Naive thymus-derived CD4-positive, alpha-beta T cell (primary cell): ENCODE measurements around the gene EZH2. TPM values are rescaled to one million over a fixed set of nuclear protein-coding genes. Genes with fewer than 3 reads are reported as not detected.

Source experiments
- ATAC-seq: fragments of 150-1000 bp; cut with Tn5 transposase; 2 replicates; pipeline ENCODE4 v1.10.0; 2021; ENCODE audit warnings: mild to moderate bottlenecking, moderate library complexity
- CTCF ChIA-PET: fragments of 350-600 bp; sonication (Branson Sonifier 250); formaldehyde crosslinking; loops from one replicate; lab custom pipeline; 2021; ENCODE audit warnings: antibody characterized with exemption; lab: Charles Lee
- POLR2A ChIA-PET: fragments of 350-600 bp; sonication (Branson Sonifier 250); formaldehyde crosslinking; loops from one replicate; lab custom pipeline; 2021; ENCODE audit warnings: antibody characterized with exemption, inconsistent platforms; lab: Charles Lee
- DNase-seq, 9 donors: peaks; one replicate each; pipeline versions ENCODE4 v3.0.0 to v3.0.0-alpha.2; 2020 to 2022; ENCODE audit warnings: mixed read lengths in 1 of 9
- H3K27ac ChIP-seq: one replicate; pipeline ENCODE4 v1.7.0; 2013; ENCODE audit warnings: mild to moderate bottlenecking, low read depth, low read length, moderate library complexity
- H3K27me3 ChIP-seq, 2 donors: one replicate each; pipeline ENCODE4 v1.7.0; 2013; ENCODE audit warnings: low read length in 2 of 2, mild to moderate bottlenecking in 2 of 2, moderate library complexity in 2 of 2; ENCODE audit not compliant: control insufficient read depth in 2 of 2, insufficient read depth in 2 of 2
- H3K36me3 ChIP-seq, 3 experiments: 1 replicate in 2 of 3; 2 replicates in 1 of 3; pipeline ENCODE4 v1.7.0; 2013; ENCODE audit warnings: low read length in 3 of 3, mild to moderate bottlenecking in 3 of 3, moderate library complexity in 1 of 3; ENCODE audit not compliant: insufficient read depth in 3 of 3, control insufficient read depth in 2 of 3
- H3K4me1 ChIP-seq, 2 donors: one replicate each; pipeline ENCODE4 v1.7.0; 2013; ENCODE audit warnings: low read length in 2 of 2, mild to moderate bottlenecking in 2 of 2, moderate library complexity in 1 of 2; ENCODE audit not compliant: control insufficient read depth in 2 of 2, insufficient read depth in 2 of 2
- H3K4me3 ChIP-seq: 2 replicates; pipeline ENCODE4 v1.7.0; 2013; ENCODE audit warnings: mild to moderate bottlenecking, low read length
- H3K9me3 ChIP-seq, 3 experiments: 1 replicate in 2 of 3; 2 replicates in 1 of 3; pipeline ENCODE4 v1.7.0; 2013; ENCODE audit warnings: low read length in 3 of 3; ENCODE audit not compliant: control insufficient read depth in 2 of 3
- H3K27ac Mint-ChIP-seq, 9 donors: one replicate each; pipeline ENCODE4 v1.8.0; 2020 to 2022; ENCODE audit warnings: mixed read lengths in 9 of 9, mild to moderate bottlenecking in 8 of 9, moderate library complexity in 5 of 9, inconsistent platforms in 2 of 9
- H3K27me3 Mint-ChIP-seq, 5 donors: one replicate each; pipeline ENCODE4 v1.8.0; 2021 to 2022; ENCODE audit warnings: mixed read lengths in 5 of 5, mild to moderate bottlenecking in 1 of 5
- H3K36me3 Mint-ChIP-seq, 5 donors: one replicate each; pipeline ENCODE4 v1.8.0; 2020 to 2022; ENCODE audit warnings: mixed read lengths in 5 of 5, mild to moderate bottlenecking in 3 of 5, inconsistent platforms in 1 of 5
- H3K4me1 Mint-ChIP-seq, 7 donors: one replicate each; pipeline ENCODE4 v1.8.0; 2020 to 2022; ENCODE audit warnings: mixed read lengths in 7 of 7, mild to moderate bottlenecking in 3 of 7, inconsistent platforms in 1 of 7
- H3K4me3 Mint-ChIP-seq, 10 donors: one replicate each; pipeline ENCODE4 v1.8.0; 2020 to 2022; ENCODE audit warnings: mild to moderate bottlenecking in 10 of 10, mixed read lengths in 10 of 10, moderate library complexity in 6 of 10, inconsistent platforms in 2 of 10
- H3K9me3 Mint-ChIP-seq, 11 donors: one replicate each; pipeline ENCODE4 v1.8.0; 2020 to 2022; ENCODE audit warnings: mixed read lengths in 11 of 11, mild to moderate bottlenecking in 4 of 11, inconsistent platforms in 1 of 11, moderate library complexity in 1 of 11
- intact Hi-C, 2 donors: fragments of 100-400 bp; cut with micrococcal nuclease; formaldehyde crosslinking; loops; one replicate each; pipeline ENCODE4 v1.15.1; 2023
- polyA plus RNA-seq, 2 donors: library from polyadenylated mRNA; unstranded; fragments of 300-500 nt; fragmentation: Illumina TruSeq; gene quantifications; one replicate each; pipeline ENCODE4 v1.2.3, GENCODE V29; 2021
- total RNA-seq, 6 experiments: library from RNA in 5 of 6; stranded (reverse) in 5 of 6; gene quantifications; 1 replicate in 5 of 6; 2 replicates in 1 of 6; pipeline ENCODE4 v1.2.3 and lab custom pipeline; 2021 to 2026

The EZH2 gene
- total and polyA plus RNA-seq, 7 experiments from 2014 or later = 2.2 to 73.3 (median 8.9) TPM

DNA sequence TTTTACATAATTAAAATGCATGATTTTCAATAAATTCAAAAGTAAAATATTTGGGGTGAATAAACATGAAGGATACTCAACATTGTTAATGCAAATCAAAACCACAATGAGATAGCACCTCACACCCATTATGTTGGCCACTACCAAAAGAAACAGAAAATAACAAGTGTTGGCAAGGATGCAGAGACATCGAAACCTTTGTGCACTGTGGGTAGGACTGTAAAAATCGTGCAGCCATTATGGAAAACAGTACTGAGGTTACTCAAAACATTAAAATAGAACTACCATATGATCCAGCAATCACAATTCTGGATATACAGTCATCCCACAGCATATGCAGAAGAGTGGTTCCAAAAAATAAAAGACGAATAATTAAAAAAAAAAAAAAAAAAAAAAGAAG is 13.1 kb downstream of the EZH2 start:
- H3K4me1 ChIP-seq = no peaks in the 10 kb centered on the region
- peaks cover 0 to 11% (median 6%) of the 10 kb centered on the region in 3 experiments for H3K9me3 ChIP-seq
- H3K27me3 ChIP-seq = no peaks in the 10 kb centered on the region
- no peaks in the 10 kb centered on the region for H3K27me3 Mint-ChIP-seq
- H3K36me3 ChIP-seq = no peaks in the 10 kb centered on the region
- no peak overlapping the region for H3K4me3 ChIP-seq
- H3K36me3 Mint-ChIP-seq = peaks cover 0 to 33% (median 11%) of the 10 kb centered on the region in 5 donors
- peaks cover 4 to 14% (median 10%) of the 10 kb centered on the region in 11 donors for H3K9me3 Mint-ChIP-seq
- DNase-seq (no peak), ATAC-seq (no peak)
- intact Hi-C loops = no loop called here
- POLR2A ChIA-PET = no interaction called here
- CTCF ChIA-PET = no interaction called here
- peaks cover 5 to 56% (median 16%) of the 10 kb centered on the region in 7 donors for H3K4me1 Mint-ChIP-seq
- H3K27ac ChIP-seq = no peak overlapping the region
- H3K27ac Mint-ChIP-seq = no peak overlapping the region
- H3K4me3 Mint-ChIP-seq = no peak overlapping the region

DNA sequence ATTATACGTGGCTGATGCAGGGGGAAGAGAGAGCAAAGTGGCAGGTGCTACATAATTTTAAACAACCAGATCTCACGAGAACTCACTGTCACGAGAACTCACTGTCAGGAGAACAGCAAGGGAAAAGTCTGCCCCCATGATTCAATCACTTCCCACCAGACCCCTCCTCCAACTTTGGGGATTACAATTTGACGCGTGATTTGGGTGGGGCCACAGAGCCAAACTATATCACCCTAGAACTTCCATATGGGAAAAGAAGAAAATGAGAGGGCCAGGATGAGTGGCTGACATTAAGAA is 15.8 kb downstream of the EZH2 start:
- ChIA-PET CTCF (no interaction called here), POLR2A (no interaction called here)
- Mint-ChIP-seq H3K4me1 (peaks cover 10 to 63% (median 24%) of the 10 kb centered on the region in 7 donors), H3K27ac (no peak overlapping the region), H3K4me3 (no peak overlapping the region), H3K27me3 (no peaks in the 10 kb centered on the region), H3K36me3 (peaks cover 0 to 31% (median 11%) of the 10 kb centered on the region in 5 donors), H3K9me3 (peaks cover 4 to 14% (median 10%) of the 10 kb centered on the region in 11 donors)
- Histone ChIP-seq H3K4me3 (no peak overlapping the region), H3K27me3 (no peaks in the 10 kb centered on the region), H3K9me3 (peaks cover 0 to 11% (median 6%) of the 10 kb centered on the region in 3 experiments), H3K36me3 (no peaks in the 10 kb centered on the region), H3K4me1 (peaks cover 0 to 4% of the 10 kb centered on the region in 2 donors), H3K27ac (no peak overlapping the region)
- DNase-seq (no peak), ATAC-seq (no peak)
- intact Hi-C loops = loop anchor here in 1 of 2 donors (2.0 kb wide), 1 partner anchor 16 kb away; the partner anchor contains the start of gene EZH2

DNA sequence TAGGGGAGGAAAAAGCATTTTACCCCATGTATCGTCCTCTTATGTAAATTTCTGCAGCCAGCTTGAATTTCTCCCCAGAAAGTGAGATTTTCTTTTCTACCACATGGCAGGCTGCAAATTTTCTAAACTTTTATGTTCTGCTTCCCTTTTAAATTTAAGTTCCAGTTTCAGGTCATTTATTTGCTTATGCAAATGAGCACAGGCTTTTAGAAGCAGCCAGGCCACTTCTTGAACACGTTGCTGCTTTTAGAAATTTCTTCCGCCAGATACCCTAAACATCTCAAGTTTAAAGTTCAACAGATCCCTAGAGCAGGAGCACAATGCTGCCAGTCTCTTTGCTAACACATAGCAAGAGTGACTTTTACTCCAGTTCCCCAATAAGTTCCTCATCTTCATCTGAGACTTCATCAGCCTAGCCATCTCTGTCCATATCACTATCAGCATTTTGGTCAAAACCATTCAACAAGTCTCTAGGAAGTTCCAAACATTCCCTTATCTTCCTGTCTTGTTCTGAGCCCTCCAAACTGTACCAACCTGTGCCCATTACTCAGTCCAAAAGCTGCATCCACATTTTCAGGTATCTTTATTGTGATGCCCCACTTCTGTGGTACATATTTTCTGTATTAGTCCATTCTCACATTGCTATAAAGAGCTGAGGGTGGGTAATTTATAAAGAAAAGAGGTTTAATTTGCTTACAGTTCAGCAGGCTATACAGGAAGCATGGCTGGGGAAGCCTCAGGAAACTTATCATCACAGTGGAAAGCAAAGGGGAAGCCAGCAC is 16.3 kb downstream of the EZH2 start:
- intact Hi-C loops = loop anchor here in 1 of 2 donors (2.0 kb wide), 1 partner anchor 17 kb away; the partner anchor contains the start of gene EZH2
- Histone ChIP-seq H3K27ac (no peak overlapping the region), H3K27me3 (no peaks in the 10 kb centered on the region), H3K4me3 (no peak overlapping the region), H3K9me3 (peaks cover 0 to 11% (median 6%) of the 10 kb centered on the region in 3 experiments), H3K4me1 (peaks cover 0 to 4% of the 10 kb centered on the region in 2 donors), H3K36me3 (no peaks in the 10 kb centered on the region)
- H3K9me3 Mint-ChIP-seq = peaks cover 4 to 14% (median 10%) of the 10 kb centered on the region in 11 donors
- no peak for DNase-seq
- H3K4me1 Mint-ChIP-seq = peaks cover 11 to 60% (median 23%) of the 10 kb centered on the region in 7 donors
- H3K36me3 Mint-ChIP-seq = peaks cover 0 to 31% (median 11%) of the 10 kb centered on the region in 5 donors
- H3K27ac Mint-ChIP-seq = peak overlapping the region in 1 of 9 donors; percentile 16
- ATAC-seq = no peak
- no peaks in the 10 kb centered on the region for H3K27me3 Mint-ChIP-seq
- POLR2A ChIA-PET = no interaction called here
- CTCF ChIA-PET = no interaction called here
- H3K4me3 Mint-ChIP-seq = no peak overlapping the region

DNA sequence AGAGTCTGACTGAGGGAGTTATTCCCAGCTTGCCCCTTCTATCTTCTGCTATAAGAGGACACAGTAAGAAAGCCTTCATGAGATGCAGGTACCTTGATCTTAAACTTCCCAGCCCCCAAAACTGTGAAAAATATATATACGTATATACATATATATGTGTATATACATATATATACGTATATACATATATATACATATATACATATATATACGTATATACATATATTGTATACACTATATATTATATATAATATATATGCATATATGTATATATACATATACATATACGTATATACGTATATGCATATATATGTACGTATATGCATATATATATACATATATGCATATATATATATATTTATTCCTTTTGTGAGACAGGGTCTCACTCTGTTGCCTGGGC is 17.7 kb downstream of the EZH2 start:
- ChIA-PET POLR2A (no interaction called here), CTCF (no interaction called here)
- H3K27me3 ChIP-seq = no peaks in the 10 kb centered on the region
- Mint-ChIP-seq H3K36me3 (peaks cover 0 to 31% (median 11%) of the 10 kb centered on the region in 5 donors), H3K4me1 (peaks cover 8 to 59% (median 21%) of the 10 kb centered on the region in 7 donors), H3K9me3 (peaks cover 4 to 14% (median 10%) of the 10 kb centered on the region in 11 donors), H3K4me3 (no peak overlapping the region), H3K27me3 (no peaks in the 10 kb centered on the region), H3K27ac (no peak overlapping the region)
- no peak overlapping the region for H3K27ac ChIP-seq
- no peak overlapping the region for H3K4me3 ChIP-seq
- H3K4me1 ChIP-seq = peaks cover 0 to 4% of the 10 kb centered on the region in 2 donors
- no peak for ATAC-seq
- H3K9me3 ChIP-seq = peaks cover 0 to 11% (median 6%) of the 10 kb centered on the region in 3 experiments
- H3K36me3 ChIP-seq = no peaks in the 10 kb centered on the region
- intact Hi-C loops = no loop called here
- no peak for DNase-seq

DNA sequence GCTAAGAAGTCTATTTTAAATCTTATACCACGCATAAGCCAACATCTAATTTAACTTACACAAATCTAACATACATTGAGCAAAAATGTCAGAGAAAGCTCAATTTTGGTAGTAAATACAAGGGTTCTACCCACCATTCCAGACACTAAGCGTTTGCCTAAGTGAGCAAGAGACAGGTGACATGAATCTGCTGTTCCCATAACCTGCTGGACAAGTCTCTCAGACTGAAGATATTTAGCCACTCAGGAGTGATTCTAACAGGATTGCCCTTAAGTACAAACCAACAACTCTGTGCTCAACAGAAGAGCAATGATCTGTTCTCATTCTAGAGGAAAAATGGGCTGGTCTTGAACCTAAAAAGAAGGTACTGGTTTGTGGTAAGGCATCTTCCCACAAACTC is 18.8 kb downstream of the EZH2 start:
- CTCF ChIA-PET = no interaction called here
- Histone ChIP-seq H3K9me3 (peaks cover 0 to 11% (median 6%) of the 10 kb centered on the region in 3 experiments), H3K36me3 (no peaks in the 10 kb centered on the region), H3K27me3 (no peaks in the 10 kb centered on the region), H3K4me1 (peaks cover 0 to 4% of the 10 kb centered on the region in 2 donors), H3K4me3 (no peak overlapping the region), H3K27ac (no peak overlapping the region)
- H3K36me3 Mint-ChIP-seq = peaks cover 0 to 28% (median 11%) of the 10 kb centered on the region in 5 donors
- peaks cover 4 to 14% (median 10%) of the 10 kb centered on the region in 11 donors for H3K9me3 Mint-ChIP-seq
- peak overlapping the region in 1 of 9 donors; percentile 50 for H3K27ac Mint-ChIP-seq
- H3K4me3 Mint-ChIP-seq = no peak overlapping the region
- H3K27me3 Mint-ChIP-seq = no peaks in the 10 kb centered on the region
- intact Hi-C loops = no loop called here
- DNase-seq (no peak), ATAC-seq (no peak)
- POLR2A ChIA-PET = no interaction called here
- H3K4me1 Mint-ChIP-seq = peaks cover 8 to 59% (median 21%) of the 10 kb centered on the region in 7 donors

DNA sequence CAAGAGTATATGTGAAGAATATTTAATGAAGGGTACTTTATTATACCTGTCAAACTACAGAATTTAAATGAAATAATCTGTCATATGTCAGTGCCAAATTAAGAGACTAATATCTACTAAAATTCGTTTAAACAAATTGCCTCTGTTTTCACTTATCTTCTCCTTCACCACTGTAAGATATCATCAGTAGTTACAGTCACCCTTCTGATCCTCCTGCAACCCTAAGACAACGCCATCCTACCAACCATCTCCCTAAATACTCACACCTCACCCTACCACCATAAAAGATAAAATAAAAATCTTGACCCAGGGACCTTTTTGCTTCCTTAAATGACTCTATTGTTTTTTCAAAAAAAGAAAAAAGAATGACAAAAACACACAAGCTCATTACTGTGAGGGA is 20.8 kb downstream of the EZH2 start:
- Histone ChIP-seq H3K36me3 (no peaks in the 10 kb centered on the region), H3K27me3 (no peaks in the 10 kb centered on the region), H3K4me3 (no peak overlapping the region), H3K27ac (no peak overlapping the region), H3K4me1 (peaks cover 0 to 4% of the 10 kb centered on the region in 2 donors), H3K9me3 (peaks cover 0 to 9% (median 6%) of the 10 kb centered on the region in 3 experiments)
- Mint-ChIP-seq H3K27ac (peak overlapping the region in 1 of 9 donors; percentile 1), H3K27me3 (no peaks in the 10 kb centered on the region), H3K36me3 (peaks cover 0 to 21% (median 9%) of the 10 kb centered on the region in 5 donors), H3K4me3 (no peak overlapping the region), H3K9me3 (peaks cover 4 to 11% (median 10%) of the 10 kb centered on the region in 11 donors), H3K4me1 (peaks cover 8 to 53% (median 21%) of the 10 kb centered on the region in 7 donors)
- DNase-seq = no peak
- ChIA-PET CTCF (no interaction called here), POLR2A (no interaction called here)
- no peak for ATAC-seq
- intact Hi-C loops = loop anchor here in 1 of 2 donors (2.0 kb wide), 1 partner anchor 13 kb away; no protein-coding TSS in a partner anchor
